HG03103 (cell line): ENCODE data around the gene FAM110A.
"Not testable (repeated sequence)": the region's sequence is repeated elsewhere in the genome, so short reads cannot be mapped to it uniquely, and the experiment has no call there.

Experiments used
- ATAC-seq: cut with Tn5 transposase; IDR thresholded peaks from one replicate; pipeline ENCODE4 v1.9.1; 2021; ENCODE audit warnings: low read depth; ENCODE audit not compliant: unreplicated experiment

The FAM110A gene

DNA sequence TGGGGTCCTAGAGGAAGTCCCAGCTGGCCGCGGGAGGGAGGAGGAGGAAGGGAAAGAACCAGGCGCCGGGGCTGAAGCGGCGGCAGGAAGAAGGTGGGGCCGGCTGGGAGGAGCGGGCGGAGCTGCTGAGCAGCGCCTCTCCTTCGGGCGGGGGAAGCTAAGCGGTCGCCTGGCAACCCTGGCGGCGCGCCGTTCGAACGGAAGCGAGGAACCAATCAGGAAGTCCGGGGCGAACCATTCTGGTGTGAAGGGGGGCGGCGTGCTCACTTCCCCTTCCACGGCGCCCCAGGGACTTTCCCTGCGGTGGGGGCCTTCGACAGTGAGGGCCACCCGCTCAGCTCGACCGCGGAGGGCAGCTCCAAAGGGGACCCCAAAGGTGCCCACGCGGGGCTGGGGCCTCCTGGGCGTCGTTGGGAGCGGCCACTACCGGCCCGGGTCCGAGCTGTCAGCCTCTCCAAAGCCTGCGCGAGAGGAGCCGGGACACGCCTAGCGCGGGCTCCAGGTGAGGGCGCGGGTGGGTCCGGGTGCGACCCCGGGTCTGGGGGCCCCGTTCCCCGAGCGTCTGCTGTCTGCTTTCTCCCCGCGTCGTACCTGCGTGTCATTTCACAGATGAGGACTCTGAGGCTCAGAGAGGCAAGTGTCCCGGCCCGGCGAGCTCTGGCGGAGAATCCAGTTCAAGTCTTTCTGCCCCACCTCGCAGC is at the start of gene FAM110A:
TSS of gene FAM110A (plus strand) at position 266 of the 701 bp plus-strand sequence. CDS start 11,090 bp downstream, outside the sequence.
- ATAC-seq: peak; percentile 90

GRCh38 chr20:787825-788224 is 45.7 kb upstream of the FAM110A start:
- ATAC-seq: no peak

DNA sequence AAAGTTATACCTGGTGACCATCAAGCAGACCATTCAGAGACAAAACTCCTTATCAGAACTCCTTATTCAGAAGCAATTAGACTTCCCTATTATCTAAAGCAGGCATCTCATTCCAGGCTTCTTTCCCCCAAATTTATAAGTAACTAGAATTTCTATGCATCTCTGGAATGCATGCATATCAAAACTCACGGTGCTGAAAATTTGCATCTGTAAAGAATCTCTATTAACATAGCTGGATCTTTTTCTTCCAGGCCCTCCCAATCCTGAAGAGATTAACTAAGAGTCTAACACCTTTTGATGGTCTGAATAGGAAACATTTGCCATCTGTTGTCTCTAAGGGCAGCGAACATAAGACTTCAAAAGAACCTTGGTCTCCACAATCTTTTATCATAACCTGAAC is 42.5 kb upstream of the FAM110A start:
- ATAC-seq: no peak

GRCh38 chr20:792248-792647 is 41.3 kb upstream of the FAM110A start:
- ATAC-seq: no peak

GRCh38 chr20:796921-797320 is 36.6 kb upstream of the FAM110A start:
- no peak for ATAC-seq

GRCh38 chr20:798746-799145 is 34.8 kb upstream of the FAM110A start:
- ATAC-seq: not testable (repeated sequence)

GRCh38 chr20:800026-800425 is 33.5 kb upstream of the FAM110A start:
- ATAC-seq: not testable (repeated sequence)

DNA sequence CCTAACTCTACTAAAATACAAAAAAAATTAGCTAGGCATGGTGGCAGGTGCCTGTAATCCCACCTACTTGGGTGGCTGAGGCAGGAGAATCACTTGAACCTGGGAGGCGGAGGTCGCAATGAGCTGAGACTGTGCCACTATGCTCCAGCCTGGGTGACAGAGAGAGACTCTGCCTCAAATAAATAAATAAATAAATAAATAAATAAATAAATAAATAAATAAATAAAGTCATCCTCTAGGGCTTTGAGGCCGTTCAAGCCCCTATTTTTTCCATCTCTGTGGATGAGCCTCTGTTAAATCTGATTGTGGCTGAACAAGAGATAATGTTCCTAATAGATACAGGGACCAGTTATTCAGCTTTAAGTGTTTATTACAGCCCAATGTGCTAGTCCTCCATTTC is 31.8 kb upstream of the FAM110A start:
- ATAC-seq: no peak

DNA sequence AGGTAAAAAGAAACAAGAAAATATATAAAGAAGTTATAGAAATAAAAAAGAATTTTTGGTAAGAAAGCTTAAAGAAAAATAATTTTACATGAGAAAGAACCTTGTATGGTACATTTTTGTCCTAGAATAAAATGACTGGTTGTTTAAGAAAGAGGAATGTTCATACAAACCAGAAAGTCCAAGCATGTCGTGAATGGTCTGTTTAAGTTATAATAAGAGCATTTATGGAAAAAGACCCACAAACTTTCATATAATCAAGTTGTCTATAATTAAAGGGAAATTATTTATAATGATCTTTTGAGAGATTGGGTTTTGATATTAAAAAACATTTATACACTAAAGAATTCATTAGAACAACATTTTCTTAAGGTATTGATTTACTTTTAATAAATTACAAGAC is 27.8 kb upstream of the FAM110A start:
- ATAC-seq: no peak

- ATAC-seq: not testable (repeated sequence)
Observed at GRCh38 chr20:811776-812434, 21.6 kb upstream of the FAM110A start.

DNA sequence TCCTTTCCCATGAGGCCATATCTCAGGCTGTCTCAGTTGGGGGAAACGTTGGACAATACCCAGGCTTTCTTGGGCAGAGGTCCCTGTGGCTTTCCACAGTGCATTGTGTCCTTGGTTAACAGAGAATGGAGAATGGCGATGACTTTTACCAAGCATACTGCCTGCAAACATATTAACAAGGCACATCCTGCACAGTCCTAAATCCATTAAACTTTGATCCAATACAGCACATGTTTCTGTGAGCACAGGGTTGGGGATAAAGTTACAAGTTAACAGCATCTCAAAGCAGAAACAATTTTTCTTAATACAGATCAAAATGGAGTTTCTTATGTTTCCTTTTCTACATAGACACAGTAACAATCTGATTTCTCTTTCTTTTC is 21.1 kb upstream of the FAM110A start:
- ATAC-seq: not testable (repeated sequence)

DNA sequence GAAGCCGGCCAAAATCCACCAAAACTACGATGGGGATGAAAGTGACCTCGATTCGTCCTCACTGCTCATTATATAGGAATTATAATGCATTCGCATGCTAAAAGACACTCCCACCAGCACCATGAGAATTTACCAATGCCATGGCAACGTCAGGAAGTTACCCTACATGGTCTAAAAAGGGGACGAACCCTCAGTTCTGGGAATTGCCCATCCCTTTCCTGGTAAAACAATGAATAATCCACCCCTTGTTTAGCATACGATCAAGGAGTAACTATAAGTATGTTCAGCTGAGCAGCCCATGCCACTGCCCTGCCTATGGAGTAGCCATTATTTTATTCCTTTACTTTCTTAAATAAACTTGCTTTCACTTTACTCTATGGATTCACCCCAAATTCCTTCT is 20.1 kb upstream of the FAM110A start:
- no peak for ATAC-seq

DNA sequence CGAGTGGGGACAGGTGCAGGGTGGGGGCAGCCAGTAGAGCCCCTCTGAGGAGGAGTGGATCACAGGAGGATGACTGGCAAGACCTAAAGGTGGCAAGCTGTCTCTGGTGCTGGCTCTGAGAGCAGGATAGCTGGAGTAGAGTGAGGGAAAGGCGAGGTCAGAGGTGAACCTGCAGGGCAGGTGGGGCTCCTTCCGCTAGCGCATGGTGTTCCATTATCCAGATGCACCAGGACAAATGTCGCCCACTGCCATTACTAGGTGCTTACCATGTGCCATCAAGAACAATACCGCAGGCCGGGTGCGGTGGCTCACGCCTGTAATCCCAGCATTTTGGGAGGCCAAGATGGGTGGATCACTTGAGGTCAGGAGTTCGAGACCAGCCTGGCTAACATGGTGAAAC is 18.3 kb upstream of the FAM110A start:
- ATAC-seq: no peak

DNA sequence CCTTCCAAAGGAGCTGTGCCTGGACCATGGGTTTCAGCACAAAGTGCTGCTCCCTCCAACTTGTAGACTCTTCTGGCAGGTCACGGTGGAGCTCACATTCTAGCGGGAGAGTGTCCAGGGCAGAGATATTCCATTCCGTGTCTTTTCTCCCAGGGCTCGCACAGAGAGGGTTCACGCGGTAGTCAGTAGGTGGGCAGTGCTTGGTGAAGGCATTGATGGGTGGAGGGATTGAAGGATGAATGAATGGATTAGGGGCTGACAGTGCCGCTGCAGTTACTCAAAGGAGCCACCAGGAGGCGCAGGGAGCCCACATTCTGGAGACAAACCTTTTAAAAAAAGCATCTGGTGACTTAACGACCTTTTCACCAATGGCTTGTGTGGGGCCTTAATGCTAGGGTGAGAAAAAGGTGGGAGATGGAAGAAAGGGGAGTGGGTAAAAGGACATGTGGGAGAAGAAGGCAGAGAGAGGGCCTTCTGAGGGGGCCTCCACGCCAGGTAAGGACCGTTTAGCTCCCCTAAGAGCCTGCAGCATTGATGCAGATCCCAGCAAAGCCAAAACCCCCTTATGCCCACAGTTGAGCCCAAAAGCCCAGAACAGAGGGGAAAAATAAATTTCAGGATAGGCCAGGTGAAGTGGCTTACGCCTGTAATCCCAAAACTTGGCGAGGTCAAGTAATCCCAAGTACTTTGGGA is 17.5 kb upstream of the FAM110A start:
- no peak for ATAC-seq

DNA sequence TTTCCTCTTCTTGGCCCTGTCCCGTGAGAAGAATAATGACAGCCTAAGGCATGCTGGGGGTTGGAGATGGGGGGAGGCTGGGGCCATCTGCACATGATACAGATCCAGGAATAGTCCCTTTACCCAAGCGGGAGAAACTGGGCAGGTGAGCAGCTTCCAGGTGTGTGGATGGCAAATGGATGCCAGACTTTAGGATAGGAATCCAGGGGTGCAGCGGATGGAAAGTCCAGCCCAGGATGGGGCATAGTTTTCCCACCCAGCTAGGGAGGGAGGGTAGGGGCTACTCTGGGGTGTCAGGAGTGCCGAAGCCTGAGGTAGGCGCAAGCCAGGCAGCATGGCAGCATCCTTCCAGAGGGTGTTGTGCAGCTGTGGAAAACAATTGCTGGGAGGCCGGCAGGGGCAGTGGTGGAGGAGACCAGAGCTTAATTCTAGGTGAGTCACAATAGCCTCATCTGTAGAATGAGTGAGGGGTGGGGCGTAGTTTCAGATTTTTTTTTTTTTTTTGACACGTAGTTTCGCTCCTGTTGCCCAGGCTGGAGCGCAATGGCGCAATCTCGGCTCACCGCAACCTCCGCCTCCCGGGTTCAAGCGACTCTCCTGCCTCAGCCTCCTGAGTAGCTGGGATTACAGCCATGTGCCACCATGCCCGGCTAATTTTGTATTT is 15.4 kb upstream of the FAM110A start:
- ATAC-seq: no peak

- no peak for ATAC-seq
Observed at GRCh38 chr20:819680-820322, 13.7 kb upstream of the FAM110A start.

DNA sequence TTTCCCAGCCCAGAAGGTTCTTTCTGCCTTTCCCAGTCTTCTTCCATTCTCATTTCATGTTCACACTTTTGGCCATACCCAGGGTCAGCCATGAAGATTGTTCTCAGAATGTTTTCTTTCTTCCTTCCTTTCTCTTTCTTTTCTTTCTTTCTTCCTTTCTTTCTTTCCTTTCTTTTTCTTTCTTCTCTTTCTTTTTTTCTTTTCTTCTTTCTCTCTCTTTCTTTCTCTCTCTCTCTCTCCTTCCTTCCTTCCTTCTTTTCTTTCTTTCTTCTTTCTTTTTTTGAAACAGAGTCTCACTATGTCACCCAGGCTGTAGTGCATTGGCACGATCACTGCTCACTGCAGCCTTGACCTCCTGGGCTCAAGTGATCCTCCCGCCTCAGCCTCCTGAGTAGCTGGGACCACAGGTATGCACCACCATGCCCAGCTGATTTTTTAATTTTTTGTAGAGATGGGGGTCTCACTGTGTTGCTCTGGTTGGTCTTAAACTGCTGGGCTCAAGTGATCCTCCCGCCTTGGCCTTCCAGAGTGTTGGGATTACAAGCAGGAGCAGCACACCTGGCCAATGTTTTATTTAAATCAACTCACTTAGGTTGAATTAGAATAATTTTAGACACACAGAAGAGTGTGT is 13.1 kb upstream of the FAM110A start:
- ATAC-seq: no peak

- ATAC-seq: no peak
Observed at GRCh38 chr20:821046-821730, 12.3 kb upstream of the FAM110A start.

DNA sequence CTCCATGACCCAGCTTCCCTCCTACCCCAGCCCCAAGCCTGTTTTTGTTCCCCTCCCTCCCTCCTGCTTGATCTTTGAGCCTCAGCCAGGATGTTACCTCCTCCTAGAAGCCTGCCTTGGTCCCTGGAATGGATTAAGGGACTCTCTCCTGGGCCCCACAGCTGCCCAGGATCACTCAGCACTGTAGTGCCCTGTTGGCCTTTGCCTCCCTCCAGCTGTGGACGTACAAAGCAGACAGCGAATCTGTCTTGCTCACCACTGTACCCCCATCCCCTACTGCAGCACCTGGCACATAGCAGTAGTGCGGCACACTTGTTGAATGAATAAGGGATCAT is 11.8 kb upstream of the FAM110A start:
- ATAC-seq: no peak
